HepG2 (cell line): ENCODE measurements around the gene DDIT4. TPM values are rescaled to one million over a fixed set of nuclear protein-coding genes. Genes with fewer than 3 reads are reported as not detected.

Source experiments
- CREM ChIP-seq, 2 experiments: sonication (generic) in 1 of 2; formaldehyde crosslinking in 1 of 2; IDR thresholded peaks; 2 replicates each; pipeline versions ENCODE4 v1.4.0 to v1.6.1; 2016 to 2020; ENCODE audit warnings: antibody characterized with exemption in 1 of 2, mild to moderate bottlenecking in 1 of 2, missing genetic modification reagents in 1 of 2
- FOXC1 ChIP-seq: sonication (generic); formaldehyde crosslinking; IDR thresholded peaks from 2 replicates; pipeline ENCODE4 v1.8.0; 2022; ENCODE audit warnings: mild to moderate bottlenecking, missing genetic modification reagents, borderline replicate concordance
- GFI1 ChIP-seq: sonication (generic); formaldehyde crosslinking; IDR thresholded peaks from 2 replicates; pipeline ENCODE4 v1.5.0; 2020; ENCODE audit warnings: missing genetic modification reagents, mild to moderate bottlenecking, borderline replicate concordance
- KAT8 ChIP-seq: IDR thresholded peaks from 2 replicates; pipeline ENCODE4 v1.6.1; 2016; ENCODE audit warnings: missing genetic modification reagents, missing compliant biosample characterization
- MEIS2 ChIP-seq: sonication (generic); formaldehyde crosslinking; IDR thresholded peaks from 2 replicates; pipeline ENCODE4 v1.9.0; 2021; ENCODE audit warnings: mild to moderate bottlenecking, missing genetic modification reagents
- SETDB1 ChIP-seq: sonication (generic); formaldehyde crosslinking; IDR thresholded peaks from 2 replicates; pipeline ENCODE4 v1.5.1; 2020; ENCODE audit warnings: missing genetic modification reagents, mild to moderate bottlenecking, borderline replicate concordance
- SIN3A ChIP-seq: IDR thresholded peaks from 2 replicates; pipeline ENCODE4 v1.6.1; 2011; ENCODE audit warnings: low read depth, mild to moderate bottlenecking, control low read depth, low read length, borderline replicate concordance
- ZBTB8A ChIP-seq: sonication (generic); formaldehyde crosslinking; IDR thresholded peaks from 2 replicates; pipeline ENCODE4 v1.4.0; 2020; ENCODE audit warnings: mild to moderate bottlenecking, low read depth, missing genetic modification reagents, borderline replicate concordance
- ZNF350 ChIP-seq: sonication (generic); formaldehyde crosslinking; IDR thresholded peaks from 2 replicates; pipeline ENCODE4 v1.4.0; 2020; ENCODE audit warnings: mild to moderate bottlenecking, low read depth, missing genetic modification reagents, borderline replicate concordance
- polyA plus RNA-seq, 8 experiments: library from polyadenylated mRNA; depleted of rRNA in 3 of 8; stranded (reverse) in 7 of 8; unstranded in 1 of 8; fragments of >200 nt; fragmentation: Illumina TruSeq in 4 of 8; extraction: Trizol in 4 of 8; gene quantifications; 2 replicates each; pipeline versions ENCODE4 v1.2.1 to v1.2.3, GENCODE V29; 2011 to 2016; ENCODE audit warnings: low read depth in 4 of 8, missing spikeins in 1 of 8, mixed read lengths in 1 of 8; ENCODE audit not compliant: insufficient read depth in 1 of 8
- total RNA-seq, 5 experiments: library from RNA; depleted of rRNA; stranded (reverse); fragments of >200 nt; fragmentation: Illumina TruSeq; extraction: Trizol; gene quantifications; 2 replicates each; pipeline ENCODE4 v1.2.3, GENCODE V29; 2016; ENCODE audit warnings: low read depth in 1 of 5
- TF ChIP-seq, protein P1 (sequence below): sonication (generic); formaldehyde crosslinking; IDR thresholded peaks from 2 replicates; pipeline ENCODE4 v1.5.0; 2020; ENCODE audit warnings: missing genetic modification reagents, mild to moderate bottlenecking, borderline replicate concordance
- TF ChIP-seq, protein P2 (sequence below): sonication (generic); formaldehyde crosslinking; IDR thresholded peaks from 2 replicates; pipeline ENCODE4 v1.5.0; 2020; ENCODE audit warnings: mild to moderate bottlenecking, missing genetic modification reagents, borderline replicate concordance
- TF ChIP-seq, protein P3 (sequence below): sonication (generic); formaldehyde crosslinking; IDR thresholded peaks from 2 replicates; pipeline ENCODE4 v1.5.0; 2020; ENCODE audit warnings: missing genetic modification reagents
- TF ChIP-seq, protein P4 (sequence below): sonication (generic); formaldehyde crosslinking; IDR thresholded peaks from 2 replicates; pipeline ENCODE4 v1.4.0; 2020; ENCODE audit warnings: missing genetic modification reagents, mild to moderate bottlenecking, borderline replicate concordance
- TF ChIP-seq, protein P5 (sequence below): sonication (generic); formaldehyde crosslinking; IDR thresholded peaks from 2 replicates; pipeline ENCODE4 v1.9.0; 2022; ENCODE audit warnings: low read depth, missing genetic modification reagents

The DDIT4 gene
- total and polyA plus RNA-seq, 2 of the 13 experiments (the other 11 are each of a cell fraction or from before 2014, with no cell fraction given): 35.6 to 40.7 TPM

DNA sequence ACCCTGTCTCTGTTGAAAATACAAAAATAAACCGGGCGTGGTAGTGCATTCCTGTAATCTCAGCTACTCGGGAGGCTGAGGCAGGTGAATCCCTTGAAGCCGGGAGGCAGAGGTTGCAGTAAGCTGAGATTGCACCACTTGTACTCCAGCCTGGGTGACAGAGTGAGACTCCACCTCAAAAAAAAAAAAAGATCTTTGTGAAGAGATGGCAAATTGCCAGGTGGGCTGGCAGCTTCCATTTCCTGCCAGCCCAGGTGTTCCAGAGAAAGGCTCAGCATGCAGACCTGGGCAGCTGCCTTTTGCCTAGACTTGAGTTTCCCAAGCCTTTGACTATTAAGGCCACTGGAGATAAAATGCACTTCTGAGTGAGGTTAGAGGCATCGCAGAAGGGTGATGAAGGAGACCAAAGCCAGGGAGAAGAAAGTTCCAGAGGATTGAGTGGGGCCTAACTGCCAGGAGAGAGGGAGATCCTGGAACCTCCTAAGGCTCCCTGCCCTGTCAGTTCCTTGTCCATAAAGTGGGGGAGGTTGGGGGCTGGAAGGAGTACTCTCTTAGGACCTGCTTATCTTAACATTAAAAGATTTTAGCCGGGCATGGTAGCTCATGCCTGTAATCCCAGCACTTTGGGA is 10.0 kb upstream of the DDIT4 start (continued):
- TF ChIP-seq FOXC1 (CRISPR knock-in tag) (0 out of 2 replicates have a peak, but pooled peaks have one; percentile 42), ZBTB8A (no peak), SETDB1 (CRISPR knock-in tag) (no peak), KAT8 (CRISPR knock-in tag) (peak; percentile 72; the same call in 1 of the 2 replicates), MEIS2 (no peak), SIN3A (0 out of 2 replicates have a peak, but pooled peaks have one; percentile 39), GFI1 (CRISPR knock-in tag) (peak; percentile 76), CREM (IDR thresholded peaks at IDR 0.05) (peak; percentile 24; the same call in 1 of the 2 replicates), CREM (CRISPR knock-in tag; IDR thresholded peaks at IDR 0.05) (no peak), ZNF350 (CRISPR knock-in tag) (no peak)
- TF ChIP-seq, protein P1, sequence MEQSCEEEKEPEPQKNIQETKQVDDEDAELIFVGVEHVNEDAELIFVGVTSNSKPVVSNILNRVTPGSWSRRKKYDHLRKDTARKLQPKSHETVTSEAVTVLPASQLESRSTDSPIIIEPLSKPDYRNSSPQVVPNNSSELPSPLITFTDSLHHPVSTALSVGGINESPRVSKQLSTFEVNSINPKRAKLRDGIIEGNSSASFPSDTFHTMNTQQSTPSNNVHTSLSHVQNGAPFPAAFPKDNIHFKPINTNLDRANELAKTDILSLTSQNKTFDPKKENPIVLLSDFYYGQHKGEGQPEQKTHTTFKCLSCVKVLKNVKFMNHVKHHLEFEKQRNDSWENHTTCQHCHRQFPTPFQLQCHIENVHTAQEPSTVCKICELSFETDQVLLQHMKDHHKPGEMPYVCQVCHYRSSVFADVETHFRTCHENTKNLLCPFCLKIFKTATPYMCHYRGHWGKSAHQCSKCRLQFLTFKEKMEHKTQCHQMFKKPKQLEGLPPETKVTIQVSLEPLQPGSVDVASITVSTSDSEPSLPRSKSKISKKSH (CRISPR knock-in tag): no peak
- TF ChIP-seq, protein P2, sequence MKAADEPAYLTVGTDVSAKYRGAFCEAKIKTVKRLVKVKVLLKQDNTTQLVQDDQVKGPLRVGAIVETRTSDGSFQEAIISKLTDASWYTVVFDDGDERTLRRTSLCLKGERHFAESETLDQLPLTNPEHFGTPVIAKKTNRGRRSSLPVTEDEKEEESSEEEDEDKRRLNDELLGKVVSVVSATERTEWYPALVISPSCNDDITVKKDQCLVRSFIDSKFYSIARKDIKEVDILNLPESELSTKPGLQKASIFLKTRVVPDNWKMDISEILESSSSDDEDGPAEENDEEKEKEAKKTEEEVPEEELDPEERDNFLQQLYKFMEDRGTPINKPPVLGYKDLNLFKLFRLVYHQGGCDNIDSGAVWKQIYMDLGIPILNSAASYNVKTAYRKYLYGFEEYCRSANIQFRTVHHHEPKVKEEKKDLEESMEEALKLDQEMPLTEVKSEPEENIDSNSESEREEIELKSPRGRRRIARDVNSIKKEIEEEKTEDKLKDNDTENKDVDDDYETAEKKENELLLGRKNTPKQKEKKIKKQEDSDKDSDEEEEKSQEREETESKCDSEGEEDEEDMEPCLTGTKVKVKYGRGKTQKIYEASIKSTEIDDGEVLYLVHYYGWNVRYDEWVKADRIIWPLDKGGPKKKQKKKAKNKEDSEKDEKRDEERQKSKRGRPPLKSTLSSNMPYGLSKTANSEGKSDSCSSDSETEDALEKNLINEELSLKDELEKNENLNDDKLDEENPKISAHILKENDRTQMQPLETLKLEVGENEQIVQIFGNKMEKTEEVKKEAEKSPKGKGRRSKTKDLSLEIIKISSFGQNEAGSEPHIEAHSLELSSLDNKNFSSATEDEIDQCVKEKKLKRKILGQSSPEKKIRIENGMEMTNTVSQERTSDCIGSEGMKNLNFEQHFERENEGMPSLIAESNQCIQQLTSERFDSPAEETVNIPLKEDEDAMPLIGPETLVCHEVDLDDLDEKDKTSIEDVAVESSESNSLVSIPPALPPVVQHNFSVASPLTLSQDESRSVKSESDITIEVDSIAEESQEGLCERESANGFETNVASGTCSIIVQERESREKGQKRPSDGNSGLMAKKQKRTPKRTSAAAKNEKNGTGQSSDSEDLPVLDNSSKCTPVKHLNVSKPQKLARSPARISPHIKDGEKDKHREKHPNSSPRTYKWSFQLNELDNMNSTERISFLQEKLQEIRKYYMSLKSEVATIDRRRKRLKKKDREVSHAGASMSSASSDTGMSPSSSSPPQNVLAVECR (CRISPR knock-in tag): peak; percentile 20; the same call in 1 of the 2 replicates
- TF ChIP-seq, protein P3, sequence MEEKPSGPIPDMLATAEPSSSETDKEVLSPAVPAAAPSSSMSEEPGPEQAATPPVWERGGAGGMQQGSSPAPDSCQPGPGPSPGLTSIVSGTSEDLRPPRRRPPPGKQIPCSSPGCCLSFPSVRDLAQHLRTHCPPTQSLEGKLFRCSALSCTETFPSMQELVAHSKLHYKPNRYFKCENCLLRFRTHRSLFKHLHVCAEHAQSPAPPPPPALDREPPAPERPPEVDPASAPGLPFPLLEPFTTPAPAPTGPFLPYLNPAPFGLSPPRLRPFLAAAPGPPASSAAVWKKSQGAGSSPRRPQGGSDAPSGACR (CRISPR knock-in tag): no peak
- TF ChIP-seq, protein P4, sequence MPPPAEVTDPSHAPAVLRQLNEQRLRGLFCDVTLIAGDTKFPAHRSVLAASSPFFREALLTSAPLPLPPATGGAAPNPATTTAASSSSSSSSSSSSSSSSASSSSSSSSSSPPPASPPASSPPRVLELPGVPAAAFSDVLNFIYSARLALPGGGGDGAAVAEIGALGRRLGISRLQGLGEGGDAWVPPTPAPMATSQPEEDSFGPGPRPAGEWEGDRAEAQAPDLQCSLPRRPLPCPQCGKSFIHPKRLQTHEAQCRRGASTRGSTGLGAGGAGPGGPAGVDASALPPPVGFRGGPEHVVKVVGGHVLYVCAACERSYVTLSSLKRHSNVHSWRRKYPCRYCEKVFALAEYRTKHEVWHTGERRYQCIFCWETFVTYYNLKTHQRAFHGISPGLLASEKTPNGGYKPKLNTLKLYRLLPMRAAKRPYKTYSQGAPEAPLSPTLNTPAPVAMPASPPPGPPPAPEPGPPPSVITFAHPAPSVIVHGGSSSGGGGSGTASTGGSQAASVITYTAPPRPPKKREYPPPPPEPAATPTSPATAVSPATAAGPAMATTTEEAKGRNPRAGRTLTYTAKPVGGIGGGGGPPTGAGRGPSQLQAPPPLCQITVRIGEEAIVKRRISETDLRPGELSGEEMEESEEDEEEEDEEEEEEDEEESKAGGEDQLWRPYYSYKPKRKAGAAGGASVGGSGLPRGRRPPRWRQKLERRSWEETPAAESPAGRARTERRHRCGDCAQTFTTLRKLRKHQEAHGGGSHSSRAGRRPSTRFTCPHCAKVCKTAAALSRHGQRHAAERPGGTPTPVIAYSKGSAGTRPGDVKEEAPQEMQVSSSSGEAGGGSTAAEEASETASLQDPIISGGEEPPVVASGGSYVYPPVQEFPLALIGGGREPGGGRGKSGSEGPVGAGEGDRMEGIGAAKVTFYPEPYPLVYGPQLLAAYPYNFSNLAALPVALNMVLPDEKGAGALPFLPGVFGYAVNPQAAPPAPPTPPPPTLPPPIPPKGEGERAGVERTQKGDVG (CRISPR knock-in tag): no peak
- TF ChIP-seq, protein P5, sequence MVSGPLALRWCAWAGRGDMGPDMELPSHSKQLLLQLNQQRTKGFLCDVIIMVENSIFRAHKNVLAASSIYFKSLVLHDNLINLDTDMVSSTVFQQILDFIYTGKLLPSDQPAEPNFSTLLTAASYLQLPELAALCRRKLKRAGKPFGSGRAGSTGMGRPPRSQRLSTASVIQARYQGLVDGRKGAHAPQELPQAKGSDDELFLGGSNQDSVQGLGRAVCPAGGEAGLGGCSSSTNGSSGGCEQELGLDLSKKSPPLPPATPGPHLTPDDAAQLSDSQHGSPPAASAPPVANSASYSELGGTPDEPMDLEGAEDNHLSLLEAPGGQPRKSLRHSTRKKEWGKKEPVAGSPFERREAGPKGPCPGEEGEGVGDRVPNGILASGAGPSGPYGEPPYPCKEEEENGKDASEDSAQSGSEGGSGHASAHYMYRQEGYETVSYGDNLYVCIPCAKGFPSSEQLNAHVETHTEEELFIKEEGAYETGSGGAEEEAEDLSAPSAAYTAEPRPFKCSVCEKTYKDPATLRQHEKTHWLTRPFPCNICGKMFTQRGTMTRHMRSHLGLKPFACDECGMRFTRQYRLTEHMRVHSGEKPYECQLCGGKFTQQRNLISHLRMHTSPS (CRISPR knock-in tag): peak; percentile 46; the same call in 1 of the 2 replicates
